Measurements from ENCODE around the gene RASGRF1. TPM values are rescaled to one million over a fixed set of nuclear protein-coding genes. Genes with fewer than 3 reads are reported as not detected.

Gene RASGRF1
- total RNA-seq, 4 donors from 2014 or later = not detected

- Histone ChIP-seq H3K27ac (no peak overlapping the region), H3K4me1 (no peaks in the 10 kb centered on the region), H3K9me3 (no peaks in the 10 kb centered on the region), H3K36me3 (peaks cover 0 to 59% of the 10 kb centered on the region in 2 donors), H3K27me3 (no peaks in the 10 kb centered on the region), H3K4me3 (no peak overlapping the region)
- ATAC-seq (no peak), DNase-seq (no peak)
- in situ Hi-C loops (cut with MboI; ENCODE audit: low sequenced_read_pairs in 4 of 4) = loop anchor here in 1 of 4 donors (25.0 kb wide), 1 partner anchor 266 kb away; no protein-coding TSS in a partner anchor
- intact Hi-C loops (cut with DNase I; ENCODE audit: low total_unique reads) = no loop called here
- no peak for TF ChIP-seq CTCF (IDR thresholded peaks at IDR 0.05 in 4 of 5, conservative IDR thresholded peaks at IDR 0.05 in 1 of 5)
- TF ChIP-seq POLR2A (IDR thresholded peaks at IDR 0.05) = no peak
Measured at GRCh38 chr15:78921517-78921916, 169.1 kb downstream of the RASGRF1 start.

GRCh38 chr15:78917888-78918287, 172.7 kb downstream of the RASGRF1 start:
- intact Hi-C loops (cut with DNase I; ENCODE audit: low total_unique reads) (no loop called here), in situ Hi-C loops (cut with MboI; ENCODE audit: low sequenced_read_pairs in 4 of 4) (loop anchor here in 2 of 4 donors (10.0 to 25.0 kb wide), 2 partner anchors 67 to 269 kb away; no protein-coding TSS in a partner anchor)
- DNase-seq (no peak), ATAC-seq (no peak)
- H3K4me1 ChIP-seq = peaks cover 0 to 17% of the 10 kb centered on the region in 2 donors
- no peak overlapping the region for H3K4me3 ChIP-seq
- H3K27ac ChIP-seq = no peak overlapping the region
- no peaks in the 10 kb centered on the region for H3K9me3 ChIP-seq
- no peaks in the 10 kb centered on the region for H3K27me3 ChIP-seq
- TF ChIP-seq CTCF (IDR thresholded peaks at IDR 0.05 in 4 of 5, conservative IDR thresholded peaks at IDR 0.05 in 1 of 5) = no peak
- no peak for TF ChIP-seq POLR2A (IDR thresholded peaks at IDR 0.05)
- peaks cover 0 to 34% of the 10 kb centered on the region in 2 donors for H3K36me3 ChIP-seq

GRCh38 chr15:78916088-78916487, 174.5 kb downstream of the RASGRF1 start:
- Histone ChIP-seq H3K4me1 (peaks cover 0 to 17% of the 10 kb centered on the region in 2 donors), H3K27me3 (no peaks in the 10 kb centered on the region), H3K27ac (peak overlapping the region in 2 of 4 donors; percentile 3 to 52), H3K9me3 (no peaks in the 10 kb centered on the region), H3K4me3 (no peak overlapping the region), H3K36me3 (peaks cover 0 to 31% of the 10 kb centered on the region in 2 donors)
- DNase-seq (no peak), ATAC-seq (no peak)
- in situ Hi-C loops (cut with MboI; ENCODE audit: low sequenced_read_pairs in 4 of 4) (loop anchor here in 2 of 4 donors (10.0 to 25.0 kb wide), 2 partner anchors 69 to 271 kb away; no protein-coding TSS in a partner anchor), intact Hi-C loops (cut with DNase I; ENCODE audit: low total_unique reads) (no loop called here)
- TF ChIP-seq CTCF (IDR thresholded peaks at IDR 0.05 in 4 of 5, conservative IDR thresholded peaks at IDR 0.05 in 1 of 5) (no peak), POLR2A (IDR thresholded peaks at IDR 0.05) (no peak)

- in situ Hi-C loops (cut with MboI; ENCODE audit: low sequenced_read_pairs in 4 of 4) (loop anchor here in 2 of 4 donors (10.0 to 25.0 kb wide), 2 partner anchors 69 to 272 kb away; no protein-coding TSS in a partner anchor), intact Hi-C loops (cut with DNase I; ENCODE audit: low total_unique reads) (no loop called here)
- peaks cover 0 to 32% of the 10 kb centered on the region in 2 donors for H3K36me3 ChIP-seq
- ATAC-seq = peak; percentile 43 to 44
- peak overlapping the region in 3 of 4 donors; percentile 2 to 52 (median 12) for H3K27ac ChIP-seq
- TF ChIP-seq POLR2A (IDR thresholded peaks at IDR 0.05) (no peak), CTCF (IDR thresholded peaks at IDR 0.05 in 4 of 5, conservative IDR thresholded peaks at IDR 0.05 in 1 of 5) (no peak)
- H3K9me3 ChIP-seq = no peaks in the 10 kb centered on the region
- no peak overlapping the region for H3K4me3 ChIP-seq
- no peaks in the 10 kb centered on the region for H3K27me3 ChIP-seq
- peaks cover 0 to 17% of the 10 kb centered on the region in 2 donors for H3K4me1 ChIP-seq
- DNase-seq = peak in 1 of 2 donors; percentile 52
Measured at GRCh38 chr15:78915341-78916087, 175.1 kb downstream of the RASGRF1 start.
